ENCODE data around the gene FGD3. TPM values are rescaled to one million over a fixed set of nuclear protein-coding genes. Genes with fewer than 3 reads are reported as not detected.
A peak's percentile ranks its signal among the peaks of the same experiment; 100 is the strongest.

FGD3 gene
- polyA plus RNA-seq, 1 donor from 2014 or later: 86.1 TPM

DNA sequence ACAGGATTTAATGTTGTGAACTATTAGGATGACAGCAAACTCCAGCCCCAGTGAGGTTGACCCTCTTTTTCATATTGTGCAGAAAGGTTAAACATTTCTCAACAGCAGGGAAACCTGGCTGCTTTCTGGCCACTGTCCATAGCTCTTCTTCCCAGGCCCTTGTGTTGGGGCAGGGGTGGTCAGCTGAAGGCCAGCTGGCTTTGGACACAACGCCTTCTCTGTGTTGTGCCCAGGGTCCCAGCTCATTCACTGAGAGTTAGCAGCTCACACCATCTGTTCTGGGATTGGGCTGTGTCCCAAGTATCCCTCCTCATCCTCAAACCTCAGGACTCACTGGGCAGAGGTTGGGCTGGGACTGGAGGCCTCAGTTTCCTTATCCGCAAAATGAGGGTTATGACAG lies 1.3 kb downstream of the FGD3 start:
- Mint-ChIP-seq H3K27ac (no peak overlapping the region), H3K9me3 (peaks cover 0 to 2% (median 0%) of the 10 kb centered on the region in 3 donors), H3K4me3 (peak overlapping the region in 2 of 4 donors; percentile 79 to 91), H3K4me1 (peaks cover under 1 to 16% (median 1%) of the 10 kb centered on the region in 3 donors), H3K27me3 (peaks cover 32% of the 10 kb centered on the region), H3K36me3 (no peaks in the 10 kb centered on the region)

DNA sequence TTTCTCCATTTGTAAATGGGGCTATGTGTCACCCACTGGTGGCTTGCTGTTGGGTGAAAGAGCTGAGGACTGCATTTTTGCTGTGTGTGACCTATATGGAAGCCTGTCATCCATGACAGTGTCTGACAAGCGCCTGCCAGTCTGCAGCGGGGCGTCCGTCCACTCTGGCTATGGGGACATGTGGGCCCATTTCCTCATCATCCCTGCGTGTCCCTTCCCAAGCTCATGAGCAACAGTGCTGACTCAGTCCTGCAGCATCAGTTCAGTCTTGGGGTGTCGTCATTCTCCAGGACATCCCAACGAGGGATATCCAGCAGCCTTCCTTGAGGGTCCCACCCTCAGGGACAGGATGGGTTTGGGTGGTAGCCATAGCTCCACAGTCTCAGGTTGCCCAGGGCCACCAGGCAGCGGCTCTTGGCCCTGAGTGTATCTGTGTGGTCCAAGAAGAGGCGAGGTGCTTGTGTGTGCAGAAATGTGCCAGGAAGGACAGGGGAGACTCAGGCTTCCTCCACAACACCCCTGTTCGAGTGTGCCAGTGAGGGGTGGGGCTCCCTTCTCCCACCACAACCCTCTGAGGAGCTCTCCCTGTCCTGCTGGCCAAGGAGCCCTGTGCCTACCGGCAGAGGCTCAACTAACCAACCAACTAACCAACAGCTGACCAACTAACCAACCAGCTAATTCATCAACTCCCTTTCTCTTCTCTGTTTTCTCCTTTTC lies 2.1 kb downstream of the FGD3 start:
- H3K27me3 Mint-ChIP-seq: peaks cover 32% of the 10 kb centered on the region
- peaks cover 0 to 2% (median 0%) of the 10 kb centered on the region in 3 donors for H3K9me3 Mint-ChIP-seq
- H3K27ac Mint-ChIP-seq: peak overlapping the region in 1 of 3 donors; percentile 47
- H3K4me1 Mint-ChIP-seq: peaks cover 8 to 23% (median 8%) of the 10 kb centered on the region in 3 donors
- no peaks in the 10 kb centered on the region for H3K36me3 Mint-ChIP-seq
- peak overlapping the region in 1 of 4 donors; percentile 75 for H3K4me3 Mint-ChIP-seq

DNA sequence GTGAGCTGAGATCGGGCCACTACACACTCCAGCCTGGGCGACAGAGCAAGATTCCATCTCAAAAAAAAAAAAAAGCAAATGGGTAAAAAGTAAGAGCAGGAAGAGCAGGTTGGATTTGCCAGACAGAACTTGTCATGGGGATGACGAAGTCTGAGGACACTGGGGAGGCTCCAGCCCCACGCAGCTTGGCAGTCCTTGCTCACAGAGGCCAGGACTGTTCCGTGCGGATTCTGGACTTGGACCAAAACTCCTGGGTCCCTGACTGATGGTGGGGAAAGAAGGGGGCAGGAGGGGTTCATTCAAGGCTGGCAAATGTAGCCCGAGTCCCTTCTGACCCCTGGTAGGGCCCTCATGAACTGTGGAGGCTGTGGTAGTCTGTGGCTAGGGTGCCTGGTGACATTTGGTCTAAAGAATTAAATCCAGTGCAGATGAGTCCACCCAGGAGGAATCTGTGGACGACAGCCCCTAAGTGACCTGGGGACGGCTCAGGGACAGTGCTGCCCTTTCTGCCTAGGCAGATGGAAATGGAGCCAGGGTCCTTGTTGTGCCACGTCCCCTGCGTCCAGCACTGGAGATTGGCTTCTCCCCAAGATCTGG lies 3.1 kb downstream of the FGD3 start:
- peak overlapping the region in 1 of 3 donors; percentile 66 for H3K27ac Mint-ChIP-seq
- peaks cover 29% of the 10 kb centered on the region for H3K27me3 Mint-ChIP-seq
- H3K4me3 Mint-ChIP-seq: no peak overlapping the region
- no peaks in the 10 kb centered on the region for H3K36me3 Mint-ChIP-seq
- peaks cover 9 to 27% (median 13%) of the 10 kb centered on the region in 3 donors for H3K4me1 Mint-ChIP-seq
- peaks cover 0 to 2% (median 0%) of the 10 kb centered on the region in 3 donors for H3K9me3 Mint-ChIP-seq

DNA sequence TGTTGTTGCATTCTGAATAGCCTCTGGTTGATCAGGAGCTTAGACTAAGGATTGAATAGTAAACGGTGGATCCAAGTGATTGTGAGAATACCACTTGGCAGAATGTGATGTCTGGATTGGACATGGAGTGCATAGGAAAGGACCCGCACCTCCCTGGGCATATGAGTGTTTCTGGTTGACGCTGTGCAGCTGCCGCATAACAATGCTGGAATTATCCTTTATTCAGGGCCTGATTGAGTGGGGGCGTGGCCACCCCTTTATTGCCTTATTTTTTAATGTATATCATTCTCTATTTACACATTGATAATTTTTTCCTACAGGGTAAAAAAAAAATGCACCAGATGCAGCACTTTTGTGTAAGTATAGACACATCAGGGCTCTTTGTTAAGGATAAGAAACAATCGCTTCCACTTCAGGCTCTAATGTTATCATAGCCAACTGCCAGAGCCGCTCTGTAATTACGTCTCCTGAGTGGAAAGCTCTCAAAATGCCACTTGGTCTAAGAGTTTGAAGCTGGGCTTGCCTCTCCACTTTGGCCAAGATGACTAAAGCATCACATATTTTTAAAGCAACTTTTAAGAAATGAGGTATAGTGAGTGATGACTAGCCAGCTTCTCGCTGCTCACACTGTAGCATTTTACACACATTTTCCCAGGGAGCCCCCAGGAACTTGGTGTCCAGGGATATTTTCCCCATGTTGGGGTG lies 5.7 kb downstream of the FGD3 start:
- peaks cover 17% of the 10 kb centered on the region for H3K27me3 Mint-ChIP-seq
- no peaks in the 10 kb centered on the region for H3K36me3 Mint-ChIP-seq
- H3K4me3 Mint-ChIP-seq: peak overlapping the region in 1 of 4 donors; percentile 49
- no peaks in the 10 kb centered on the region for H3K9me3 Mint-ChIP-seq
- H3K27ac Mint-ChIP-seq: peak overlapping the region in 2 of 3 donors; percentile 46 to 81
- peaks cover 13 to 28% (median 21%) of the 10 kb centered on the region in 3 donors for H3K4me1 Mint-ChIP-seq

- Mint-ChIP-seq H3K4me1 (peaks cover 13 to 26% (median 25%) of the 10 kb centered on the region in 3 donors), H3K4me3 (peak overlapping the region; percentile 59 to 90 (median 74)), H3K9me3 (no peaks in the 10 kb centered on the region), H3K27me3 (peaks cover 9% of the 10 kb centered on the region), H3K36me3 (no peaks in the 10 kb centered on the region), H3K27ac (peak overlapping the region in 2 of 3 donors; percentile 81 to 90)
Observed at GRCh38 chr9:92954049-92954861, 6.9 kb downstream of the FGD3 start.

DNA sequence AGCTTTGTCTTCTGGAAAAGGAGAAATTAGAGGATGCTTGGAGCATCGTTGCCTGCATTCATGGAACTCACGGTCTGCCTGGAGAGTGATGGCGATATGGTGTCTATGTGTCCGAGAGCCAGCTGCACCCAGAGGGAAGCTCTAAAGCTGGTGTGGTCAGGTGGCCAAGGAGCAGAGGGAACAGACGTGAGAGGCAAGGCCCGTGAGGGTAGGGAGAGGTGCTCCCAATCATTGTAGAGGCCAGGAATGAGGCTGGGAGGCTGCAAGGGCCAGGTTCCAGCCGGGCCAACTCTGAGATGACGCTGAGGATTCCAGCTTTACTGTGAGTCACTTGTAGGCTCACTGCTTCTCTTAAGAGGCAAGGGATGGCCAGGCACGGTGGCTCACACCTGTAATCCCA lies 7.6 kb downstream of the FGD3 start:
- H3K4me1 Mint-ChIP-seq: peaks cover 13 to 26% (median 25%) of the 10 kb centered on the region in 3 donors
- no peaks in the 10 kb centered on the region for H3K9me3 Mint-ChIP-seq
- peak overlapping the region in 2 of 4 donors; percentile 10 to 86 for H3K4me3 Mint-ChIP-seq
- peak overlapping the region in 1 of 3 donors; percentile 46 for H3K27ac Mint-ChIP-seq
- peaks cover 4% of the 10 kb centered on the region for H3K27me3 Mint-ChIP-seq
- no peaks in the 10 kb centered on the region for H3K36me3 Mint-ChIP-seq

GRCh38 chr9:92960561-92961290 lies 13.4 kb downstream of the FGD3 start:
- Mint-ChIP-seq H3K27me3 (no peaks in the 10 kb centered on the region), H3K4me3 (no peak overlapping the region), H3K4me1 (peaks cover 13 to 28% (median 21%) of the 10 kb centered on the region in 3 donors), H3K9me3 (peaks cover 0 to 2% (median 0%) of the 10 kb centered on the region in 3 donors), H3K27ac (peak overlapping the region in 1 of 3 donors; percentile 63), H3K36me3 (no peaks in the 10 kb centered on the region)

DNA sequence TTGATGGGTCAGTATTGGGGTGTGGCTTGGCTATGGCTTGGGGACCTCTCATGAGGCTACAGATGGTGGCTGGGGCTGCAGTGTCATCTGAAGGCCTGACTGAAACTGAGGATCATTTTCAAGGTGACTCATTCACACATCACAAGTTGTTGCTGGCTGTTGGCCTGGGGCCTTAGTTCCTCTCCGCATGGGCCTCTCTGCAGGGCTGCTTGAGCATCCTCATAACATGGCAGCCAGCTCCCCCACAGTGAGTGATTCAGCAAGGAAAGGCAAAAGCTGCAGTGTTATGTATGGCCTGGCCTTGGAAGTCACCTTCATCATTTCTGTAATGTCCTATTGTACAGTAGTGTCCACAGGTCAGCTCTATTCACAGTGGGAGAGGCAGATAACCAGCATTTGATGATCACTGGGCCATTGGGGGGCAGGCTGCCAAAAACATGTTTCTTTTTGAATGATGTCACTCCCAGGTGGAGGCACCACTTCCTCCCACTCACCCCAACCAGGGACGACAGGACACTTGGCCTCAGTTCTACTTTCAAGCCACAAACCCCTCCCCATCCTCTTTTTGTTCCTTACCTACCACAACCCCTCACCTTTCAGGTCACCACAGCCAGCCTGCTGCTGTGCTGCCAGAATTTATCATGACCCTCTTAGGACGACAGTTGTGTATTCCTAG lies 14.4 kb downstream of the FGD3 start:
- Mint-ChIP-seq H3K9me3 (peaks cover 0 to 2% (median 0%) of the 10 kb centered on the region in 3 donors), H3K4me1 (peaks cover 16 to 30% (median 21%) of the 10 kb centered on the region in 3 donors), H3K36me3 (no peaks in the 10 kb centered on the region), H3K27ac (peak overlapping the region; percentile 57 to 82 (median 63)), H3K27me3 (no peaks in the 10 kb centered on the region), H3K4me3 (peak overlapping the region in 3 of 4 donors; percentile 16 to 70 (median 49))

GRCh38 chr9:92962303-92962649 lies 15.0 kb downstream of the FGD3 start:
- peak overlapping the region in 3 of 4 donors; percentile 16 to 63 (median 43) for H3K4me3 Mint-ChIP-seq
- H3K27ac Mint-ChIP-seq: peak overlapping the region in 2 of 3 donors; percentile 57 to 82
- H3K27me3 Mint-ChIP-seq: no peaks in the 10 kb centered on the region
- peaks cover 15 to 30% (median 24%) of the 10 kb centered on the region in 3 donors for H3K4me1 Mint-ChIP-seq
- no peaks in the 10 kb centered on the region for H3K36me3 Mint-ChIP-seq
- H3K9me3 Mint-ChIP-seq: peaks cover 0 to 2% (median 0%) of the 10 kb centered on the region in 3 donors

- no peaks in the 10 kb centered on the region for H3K36me3 Mint-ChIP-seq
- peaks cover 0 to 2% (median 0%) of the 10 kb centered on the region in 3 donors for H3K9me3 Mint-ChIP-seq
- no peaks in the 10 kb centered on the region for H3K27me3 Mint-ChIP-seq
- H3K27ac Mint-ChIP-seq: peak overlapping the region in 1 of 3 donors; percentile 82
- H3K4me3 Mint-ChIP-seq: peak overlapping the region in 3 of 4 donors; percentile 16 to 63 (median 43)
- H3K4me1 Mint-ChIP-seq: peaks cover 16 to 32% (median 24%) of the 10 kb centered on the region in 3 donors
Observed at GRCh38 chr9:92962846-92963245, 15.5 kb downstream of the FGD3 start.

GRCh38 chr9:92963831-92964606 lies 16.7 kb downstream of the FGD3 start:
- Mint-ChIP-seq H3K9me3 (peaks cover 0 to 2% (median 0%) of the 10 kb centered on the region in 3 donors), H3K4me1 (peaks cover 15 to 40% (median 29%) of the 10 kb centered on the region in 3 donors), H3K27me3 (no peaks in the 10 kb centered on the region), H3K27ac (peak overlapping the region; percentile 80 to 99 (median 94)), H3K4me3 (peak overlapping the region; percentile 91 to 100 (median 98)), H3K36me3 (no peaks in the 10 kb centered on the region)

DNA sequence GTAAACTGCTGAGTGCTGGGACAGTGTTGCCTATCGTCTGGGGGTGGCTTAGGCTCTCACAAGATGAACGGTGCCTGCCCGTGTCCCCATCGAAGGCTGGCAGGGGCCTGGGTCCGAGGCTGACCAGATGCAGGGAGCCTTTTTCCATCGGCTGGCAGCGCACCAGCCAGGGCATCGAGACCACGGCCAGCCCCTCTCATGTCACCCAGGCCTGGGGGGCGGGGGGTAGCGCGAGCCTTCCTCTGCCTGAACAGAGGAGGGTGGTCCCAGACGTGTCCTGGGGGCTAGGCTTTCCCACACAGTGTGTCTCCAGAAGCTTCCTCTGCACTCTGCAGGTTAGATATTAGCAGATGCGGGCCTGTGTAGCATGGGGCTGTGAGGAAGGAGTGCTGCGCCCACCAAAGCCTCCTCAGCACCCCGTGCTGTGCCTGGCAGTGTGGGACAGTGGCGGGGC lies 17.3 kb downstream of the FGD3 start:
- Mint-ChIP-seq H3K4me1 (peaks cover 19 to 46% (median 33%) of the 10 kb centered on the region in 3 donors), H3K9me3 (peaks cover 0 to 2% (median 0%) of the 10 kb centered on the region in 3 donors), H3K4me3 (peak overlapping the region; percentile 91 to 100 (median 98)), H3K27me3 (no peaks in the 10 kb centered on the region), H3K36me3 (no peaks in the 10 kb centered on the region), H3K27ac (peak overlapping the region; percentile 80 to 99 (median 94))

All from IgD-negative memory B cell (primary cell).